HG03103 (cell line): Measurements from ENCODE around the gene NDUFS3.
"Not testable (repeated sequence)": the region's sequence is repeated elsewhere in the genome, so short reads cannot be mapped to it uniquely, and the experiment has no call there.

Experiments
- ATAC-seq: cut with Tn5 transposase; IDR thresholded peaks from one replicate; pipeline ENCODE4 v1.9.1; 2021; ENCODE audit warnings: low read depth; ENCODE audit not compliant: unreplicated experiment

Gene NDUFS3

DNA sequence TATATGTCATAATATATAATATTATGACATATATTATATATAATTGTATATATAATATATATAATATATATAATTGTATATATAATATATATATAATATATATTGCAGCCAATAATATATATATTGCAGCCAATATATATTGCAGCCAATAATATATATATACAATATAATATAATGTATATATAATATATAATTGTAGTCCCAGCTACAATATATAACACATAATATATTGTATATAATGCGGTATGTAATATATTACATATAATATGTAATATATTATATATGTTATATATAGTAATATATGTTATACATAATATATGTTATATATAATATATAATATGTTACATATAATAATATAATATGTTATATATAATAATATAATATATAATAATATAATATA lies 20.2 kb upstream of the NDUFS3 start:
- ATAC-seq, result no peak

GRCh38 chr11:47560426-47560825 lies 18.4 kb upstream of the NDUFS3 start:
- ATAC-seq, result no peak

DNA sequence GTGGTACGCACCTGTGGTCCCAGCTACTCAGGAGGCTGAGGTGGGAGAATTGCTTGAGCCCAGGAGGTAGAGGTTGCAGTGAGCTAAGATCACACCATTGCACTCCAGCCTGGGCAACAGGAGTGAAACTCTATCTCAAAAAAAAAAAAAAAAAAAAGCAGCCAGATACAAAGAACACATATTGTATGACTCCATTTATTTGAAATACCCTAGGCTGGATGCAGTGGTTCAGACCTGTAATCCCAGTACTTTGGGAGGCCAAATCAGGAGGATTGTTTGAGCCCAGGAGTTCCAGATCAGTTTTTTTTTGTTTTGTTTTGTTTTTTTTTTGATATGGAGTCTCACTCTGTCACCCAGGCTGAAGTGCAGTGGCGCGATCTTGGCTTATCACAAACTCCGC lies 16.5 kb upstream of the NDUFS3 start:
- ATAC-seq, result not testable (repeated sequence)

- not testable (repeated sequence) for ATAC-seq
Observed at GRCh38 chr11:47564366-47564765, 14.5 kb upstream of the NDUFS3 start.

GRCh38 chr11:47564933-47565339 lies 13.9 kb upstream of the NDUFS3 start:
- ATAC-seq, result peak; percentile 20

GRCh38 chr11:47565340-47566148 lies 13.3 kb upstream of the NDUFS3 start, which contains the start of gene PTPMT1:
Gene PTPMT1, plus strand, starts transcription at chr11:47565599. Its CDS starts 24 bp downstream, at chr11:47565623.
- ATAC-seq, result peak; percentile 82

- ATAC-seq, result no peak
Observed at GRCh38 chr11:47566149-47566698, 12.7 kb upstream of the NDUFS3 start.

GRCh38 chr11:47569646-47570045 lies 9.2 kb upstream of the NDUFS3 start:
- ATAC-seq, result no peak

- no peak for ATAC-seq
Observed at GRCh38 chr11:47570651-47571356, 8.1 kb upstream of the NDUFS3 start.

- ATAC-seq, result no peak
Observed at GRCh38 chr11:47571357-47571729, 7.5 kb upstream of the NDUFS3 start.

- ATAC-seq, result no peak
Observed at GRCh38 chr11:47571895-47572294, 7.0 kb upstream of the NDUFS3 start.

DNA sequence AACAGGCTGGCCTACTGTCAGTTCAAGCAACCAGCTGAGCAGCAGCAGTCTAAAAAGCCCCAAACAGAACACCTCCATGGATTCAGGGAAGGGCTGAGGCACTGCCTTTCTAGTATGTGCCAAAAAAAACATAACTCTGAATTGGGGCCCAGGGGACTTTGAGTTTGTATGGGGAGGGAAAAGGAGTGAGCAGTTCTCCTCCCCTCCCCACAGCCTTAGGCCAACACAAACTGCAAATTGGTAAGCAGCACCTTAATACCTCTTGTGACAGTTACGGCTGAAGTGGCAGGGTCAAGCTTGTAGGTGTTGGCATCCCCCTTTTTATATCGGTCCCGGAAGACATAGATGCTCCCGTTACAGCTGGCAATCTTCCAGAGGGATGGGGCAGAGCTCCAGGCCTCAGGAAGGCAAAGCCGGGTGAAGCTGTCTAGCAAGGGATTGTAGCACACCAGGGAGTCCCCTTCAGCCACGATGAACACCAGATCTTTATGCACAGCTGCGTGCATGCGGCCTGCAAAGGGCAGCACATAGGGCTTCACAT lies 6.1 kb upstream of the NDUFS3 start:
- no peak for ATAC-seq

GRCh38 chr11:47573321-47573720 lies 5.6 kb upstream of the NDUFS3 start:
- ATAC-seq, result no peak

DNA sequence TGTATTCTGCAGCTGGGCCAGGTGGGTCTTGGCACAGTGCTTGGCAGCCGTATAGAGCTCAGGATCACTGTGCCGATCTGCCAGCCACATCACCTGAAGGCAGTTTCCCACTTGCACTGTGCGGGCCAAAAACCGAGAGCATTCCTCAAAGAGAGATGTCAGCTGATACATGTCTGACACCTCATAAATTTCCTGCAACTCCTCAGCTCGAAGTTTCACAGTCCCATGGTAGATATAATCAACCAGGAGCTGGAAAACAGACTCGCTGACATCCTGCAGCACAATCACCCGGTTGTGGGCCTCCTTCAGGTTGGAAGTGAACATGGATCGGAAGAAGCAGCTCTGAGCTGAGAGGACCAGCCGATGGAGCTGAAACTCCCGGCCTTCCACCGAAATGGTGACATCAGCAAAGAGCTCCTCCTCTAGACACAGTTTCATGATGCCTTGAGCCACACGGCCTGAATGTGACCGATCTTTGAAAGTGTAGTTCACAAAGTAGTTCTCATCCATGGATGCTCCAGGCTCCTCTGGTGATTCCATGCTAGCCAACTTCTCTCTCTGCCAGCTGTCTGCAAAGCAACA lies 1.3 kb upstream of the NDUFS3 start:
- ATAC-seq, result no peak

GRCh38 chr11:47583844-47584243 lies 5.0 kb downstream of the NDUFS3 start:
- no peak for ATAC-seq

GRCh38 chr11:47586098-47586855 lies 7.4 kb downstream of the NDUFS3 start, which contains the start of gene FAM180B:
Gene FAM180B, plus strand, starts transcription at chr11:47586678. Its CDS starts 91 bp downstream, at chr11:47586769.
- no peak for ATAC-seq

DNA sequence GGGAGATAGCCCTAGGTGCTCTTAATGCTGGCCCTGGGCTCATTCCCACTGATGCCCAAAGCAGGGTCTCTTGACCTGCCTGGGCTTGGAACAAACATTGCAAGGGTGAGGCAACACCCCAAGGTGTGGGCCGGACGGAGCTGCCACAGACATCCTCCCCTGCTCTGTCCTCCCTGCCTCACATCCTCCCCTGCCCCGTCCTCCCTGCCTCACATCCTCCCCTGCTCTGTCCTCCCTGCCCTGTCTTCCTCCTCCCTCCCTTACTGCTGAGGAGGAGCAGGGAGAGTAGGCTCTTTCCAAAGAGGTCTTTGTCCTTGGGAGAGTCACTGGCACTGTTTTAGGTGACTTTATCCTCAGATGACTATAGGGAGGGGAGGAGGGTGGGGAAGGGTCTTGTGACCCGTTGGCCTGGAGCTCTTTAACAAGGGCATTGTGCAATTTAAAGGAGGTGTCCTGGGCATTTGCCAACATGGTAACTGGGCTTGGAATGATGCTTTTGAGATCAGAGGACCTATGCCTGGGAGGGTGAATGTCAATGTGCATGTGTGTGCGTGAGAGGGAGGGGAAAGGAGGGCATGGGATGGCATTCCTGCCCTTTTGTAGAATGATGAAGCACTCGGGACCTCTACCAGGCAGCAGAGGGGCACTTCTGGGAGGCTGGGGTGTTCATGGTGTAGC lies 8.3 kb downstream of the NDUFS3 start:
- no peak for ATAC-seq

DNA sequence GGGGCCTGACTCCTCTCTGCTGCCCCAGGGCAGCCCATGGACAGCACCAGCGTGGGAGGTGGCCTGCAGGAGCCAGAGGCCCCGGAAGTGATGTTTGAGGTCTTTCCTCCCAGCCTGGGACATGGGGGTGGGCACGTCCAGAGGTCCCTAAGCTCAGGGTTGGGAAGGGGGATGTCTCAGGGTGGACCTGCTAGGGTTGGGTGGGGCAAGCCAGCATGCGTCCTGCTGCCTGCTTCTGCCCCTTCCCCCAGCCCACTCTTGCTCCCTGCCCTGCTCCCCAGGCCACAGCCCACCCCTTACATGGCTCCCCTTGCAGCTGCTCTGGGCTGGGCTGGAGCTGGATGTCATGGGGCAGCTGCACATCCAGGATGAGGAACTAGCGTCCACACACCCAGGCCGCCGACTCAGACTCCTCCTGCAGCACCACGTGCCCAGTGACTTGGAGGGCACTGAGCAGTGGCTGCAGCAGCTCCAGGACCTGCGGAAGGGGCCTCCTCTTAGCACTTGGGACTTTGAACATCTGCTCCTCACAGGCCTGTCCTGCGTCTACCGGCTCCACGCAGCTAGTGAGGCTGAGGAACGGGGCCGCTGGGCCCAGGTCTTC lies 9.0 kb downstream of the NDUFS3 start:
- ATAC-seq, result no peak

DNA sequence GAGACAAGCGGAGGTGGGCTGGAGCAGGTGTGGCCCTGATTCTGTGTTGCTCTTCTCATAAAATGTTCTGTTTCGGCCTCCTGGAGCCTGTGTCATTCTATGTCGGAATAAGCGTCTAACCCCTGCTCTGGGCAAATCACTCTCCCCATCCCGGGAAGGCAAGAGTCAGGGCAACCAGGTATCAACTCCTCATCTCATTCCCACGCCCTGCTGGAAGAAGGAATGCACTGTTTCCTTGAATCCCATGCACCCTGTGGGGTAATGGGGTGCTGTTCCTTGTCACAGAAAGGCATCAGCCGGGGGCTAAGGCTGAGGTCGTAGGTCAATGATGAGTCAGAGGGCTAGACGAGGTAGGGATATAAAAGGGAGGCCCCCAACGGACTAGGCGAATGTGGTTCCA lies 10.2 kb downstream of the NDUFS3 start:
- no peak for ATAC-seq
